Liver (tissue), 9 donors: ENCODE data around the gene TAP1. TPM values are rescaled to one million over a fixed set of nuclear protein-coding genes. Genes with fewer than 3 reads are reported as not detected.

Experiments
- DNase-seq: peaks from one replicate; pipeline ENCODE4 v3.0.0-alpha.2; 2017; ENCODE audit warnings: low spot score
- H3K27ac ChIP-seq, 2 donors: one replicate each; pipeline ENCODE4 v1.7.0; 2013; ENCODE audit warnings: inconsistent platforms in 2 of 2, low read length in 2 of 2, control low read depth in 1 of 2, low read depth in 1 of 2, mild to moderate bottlenecking in 1 of 2
- H3K27me3 ChIP-seq, 4 donors: one replicate each; pipeline versions ENCODE4 v1.6.1 to v1.7.0; 2013; ENCODE audit warnings: low read length in 3 of 4, inconsistent platforms in 1 of 4, mild to moderate bottlenecking in 1 of 4, moderate library complexity in 1 of 4; ENCODE audit not compliant: control insufficient read depth in 4 of 4, insufficient read depth in 4 of 4
- H3K36me3 ChIP-seq, 4 donors: one replicate each; pipeline versions ENCODE4 v1.6.1 to v1.7.0; 2013; ENCODE audit warnings: low read length in 3 of 4, mild to moderate bottlenecking in 3 of 4, low read depth in 1 of 4, moderate library complexity in 1 of 4; ENCODE audit not compliant: control insufficient read depth in 4 of 4, insufficient read depth in 3 of 4
- H3K4me1 ChIP-seq, 4 donors: one replicate each; pipeline versions ENCODE4 v1.6.1 to v1.7.0; 2013; ENCODE audit warnings: low read length in 3 of 4, mild to moderate bottlenecking in 3 of 4, moderate library complexity in 1 of 4; ENCODE audit not compliant: control insufficient read depth in 4 of 4, insufficient read depth in 4 of 4
- H3K4me3 ChIP-seq, 3 donors: one replicate each; pipeline versions ENCODE4 v1.6.1 to v1.7.0; 2013; ENCODE audit warnings: low read length in 3 of 3, control low read depth in 1 of 3, low read depth in 1 of 3, mild to moderate bottlenecking in 1 of 3
- H3K9ac ChIP-seq, 2 donors: one replicate each; pipeline ENCODE4 v1.7.0; 2013; ENCODE audit warnings: low read length in 2 of 2, mild to moderate bottlenecking in 2 of 2, moderate library complexity in 2 of 2, control low read depth in 1 of 2, low read depth in 1 of 2
- H3K9me3 ChIP-seq, 4 donors: one replicate each; pipeline versions ENCODE4 v1.6.1 to v1.7.0; 2013; ENCODE audit warnings: low read length in 3 of 4; ENCODE audit not compliant: control insufficient read depth in 4 of 4
- EGR1 ChIP-seq, 2 donors: IDR thresholded peaks; 2 replicates each; pipeline ENCODE4 v1.6.1; 2016 to 2018; ENCODE audit warnings: antibody characterized with exemption in 2 of 2, low read depth in 2 of 2
- FOXA2 ChIP-seq: IDR thresholded peaks from 2 replicates; pipeline ENCODE4 v1.6.1; 2016; ENCODE audit warnings: antibody characterized with exemption
- GABPA ChIP-seq, 2 donors: IDR thresholded peaks in 1 of 2; conservative IDR thresholded peaks in 1 of 2; 2 replicates each; pipeline ENCODE4 v1.6.1; 2016; ENCODE audit warnings: antibody characterized with exemption in 2 of 2, mild to moderate bottlenecking in 1 of 2, moderate library complexity in 1 of 2
- HNF4A ChIP-seq, 2 donors: conservative IDR thresholded peaks; 2 replicates each; pipeline ENCODE4 v1.6.1; 2016; ENCODE audit warnings: antibody characterized with exemption in 2 of 2, mild to moderate bottlenecking in 2 of 2
- HNF4G ChIP-seq: IDR thresholded peaks from 2 replicates; pipeline ENCODE4 v1.6.1; 2016; ENCODE audit warnings: antibody characterized with exemption
- JUND ChIP-seq, 2 donors: IDR thresholded peaks; 2 replicates each; pipeline ENCODE4 v1.6.1; 2016; ENCODE audit warnings: antibody characterized with exemption in 2 of 2
- NR2F2 ChIP-seq: IDR thresholded peaks from 2 replicates; pipeline ENCODE4 v1.6.1; 2016; ENCODE audit warnings: antibody characterized with exemption
- RAD21 ChIP-seq, 2 donors: IDR thresholded peaks; 2 replicates each; pipeline ENCODE4 v1.6.1; 2016; ENCODE audit warnings: antibody characterized with exemption in 2 of 2, mild to moderate bottlenecking in 2 of 2
- RXRA ChIP-seq, 2 donors: IDR thresholded peaks; 2 replicates each; pipeline ENCODE4 v1.6.1; 2017 to 2018; ENCODE audit warnings: antibody characterized with exemption in 2 of 2, mild to moderate bottlenecking in 1 of 2
- SP1 ChIP-seq: IDR thresholded peaks from 2 replicates; pipeline ENCODE4 v1.6.1; 2018; ENCODE audit warnings: antibody characterized with exemption, mild to moderate bottlenecking
- TAF1 ChIP-seq: conservative IDR thresholded peaks from 2 replicates; pipeline ENCODE4 v1.6.1; 2016; ENCODE audit warnings: antibody characterized with exemption, mild to moderate bottlenecking
- WGBS: extraction: QIAGEN DNeasy Blood & Tissue Kit; methylation state at CpG from one replicate; pipeline ENCODE4 v1.1.7; 2013; 5-methylcytosine and 5-hydroxymethylcytosine counted together
- polyA plus RNA-seq, 2 donors: library from polyadenylated mRNA; stranded (reverse) in 1 of 2; unstranded in 1 of 2; fragments of 200-250 nt in 1 of 2; fragments of >200 nt in 1 of 2; fragmentation: Nextera tagmentation in 1 of 2; extraction: Ambion mirVana in 1 of 2; gene quantifications; one replicate each; pipeline versions ENCODE4 v1.2.1 to v1.2.3, GENCODE V29; 2013 to 2015
- total RNA-seq, 2 donors: library from RNA; depleted of rRNA; stranded (reverse); fragments of >200 nt; gene quantifications; one replicate each; pipeline ENCODE4 v1.2.3, GENCODE V29; 2014
- TF ChIP-seq, protein P1 (sequence below): IDR thresholded peaks from 2 replicates; pipeline ENCODE4 v1.6.1; 2016; ENCODE audit warnings: antibody characterized with exemption
- TF ChIP-seq, protein P2 (sequence below): IDR thresholded peaks from 2 replicates; pipeline ENCODE4 v1.6.1; 2016; ENCODE audit warnings: antibody characterized with exemption
- TF ChIP-seq, protein P3 (sequence below): IDR thresholded peaks from 2 replicates; pipeline ENCODE4 v1.6.1; 2016; ENCODE audit warnings: antibody characterized with exemption, mild to moderate bottlenecking
- TF ChIP-seq, protein P4 (sequence below): IDR thresholded peaks from 2 replicates; pipeline ENCODE4 v1.6.1; 2016; ENCODE audit warnings: antibody characterized with exemption
- TF ChIP-seq, protein P5 (sequence below): fragments of 150-350 bp; IDR thresholded peaks from 2 replicates; pipeline ENCODE4 v1.5.1; 2017; ENCODE audit warnings: improper control_type of control experiment, low read depth, low read length; ENCODE audit not compliant: missing input control
- donor health status: healthy.
- donor health status: healthy.
- donor health status: healthy.
- donor health status: healthy.
- donor health status: healthy.

Gene TAP1
- total and polyA plus RNA-seq, 4 donors: 9.8 to 18.2 (median 12.3) TPM

DNA sequence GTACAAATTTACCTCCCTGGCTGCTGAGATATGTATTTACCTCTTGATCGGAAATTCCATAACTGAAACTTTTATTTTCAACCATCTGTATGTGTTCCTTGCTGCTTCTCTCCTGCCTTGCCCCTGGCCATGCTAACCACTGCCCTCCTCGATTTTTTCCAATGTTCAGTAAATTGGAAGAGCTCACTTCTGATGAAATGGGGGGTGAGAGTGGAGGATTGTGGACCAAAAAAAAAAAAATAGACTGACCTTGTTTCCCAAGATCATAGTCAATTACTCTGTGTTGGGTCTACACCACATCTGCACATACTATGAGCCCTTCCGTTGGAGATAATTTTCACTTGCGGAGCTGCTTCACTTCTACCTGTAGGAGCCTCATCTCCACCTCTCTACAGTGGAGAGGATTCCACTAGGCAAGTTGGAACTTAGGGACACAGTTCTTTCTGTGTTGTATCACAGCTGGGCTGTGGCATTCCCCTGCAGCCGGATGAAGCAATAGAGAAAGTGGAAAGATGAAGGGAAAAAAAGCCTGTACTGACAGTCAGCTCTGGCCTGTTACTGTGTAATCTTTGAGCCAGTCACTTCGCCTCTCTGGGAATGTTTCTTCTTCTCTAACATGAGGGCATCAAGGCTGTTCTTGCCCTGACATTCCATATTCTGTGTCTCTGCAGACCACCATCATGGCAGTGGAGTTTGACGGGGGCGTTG lies 2.1 kb upstream of the TAP1 start:
- 80% methylated on average over 8 of the region's 8 CpGs for WGBS
- H3K9ac ChIP-seq: no peak overlapping the region
- H3K27ac ChIP-seq: no peak overlapping the region
- no peaks in the 10 kb centered on the region for H3K9me3 ChIP-seq
- no peak overlapping the region for H3K4me3 ChIP-seq
- peaks cover 6 to 21% (median 14%) of the 10 kb centered on the region in 4 donors for H3K4me1 ChIP-seq
- no peak for DNase-seq
- H3K27me3 ChIP-seq: no peaks in the 10 kb centered on the region
- TF ChIP-seq JUND (IDR thresholded peaks at IDR 0.05) (no peak), HNF4G (no peak), HNF4A (conservative IDR thresholded peaks at IDR 0.05) (no peak), RAD21 (IDR thresholded peaks at IDR 0.05) (no peak), SP1 (no peak), RXRA (IDR thresholded peaks at IDR 0.05) (no peak), TAF1 (no peak), FOXA2 (no peak), EGR1 (IDR thresholded peaks at IDR 0.05; ENCODE audit: low read depth in 2 of 2) (no peak), NR2F2 (no peak), GABPA (IDR thresholded peaks at IDR 0.05 in 1 of 2, conservative IDR thresholded peaks at IDR 0.05 in 1 of 2) (no peak)
- TF ChIP-seq, protein P1, sequence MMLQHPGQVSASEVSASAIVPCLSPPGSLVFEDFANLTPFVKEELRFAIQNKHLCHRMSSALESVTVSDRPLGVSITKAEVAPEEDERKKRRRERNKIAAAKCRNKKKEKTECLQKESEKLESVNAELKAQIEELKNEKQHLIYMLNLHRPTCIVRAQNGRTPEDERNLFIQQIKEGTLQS: no peak
- TF ChIP-seq, protein P2, sequence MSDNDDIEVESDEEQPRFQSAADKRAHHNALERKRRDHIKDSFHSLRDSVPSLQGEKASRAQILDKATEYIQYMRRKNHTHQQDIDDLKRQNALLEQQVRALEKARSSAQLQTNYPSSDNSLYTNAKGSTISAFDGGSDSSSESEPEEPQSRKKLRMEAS: no peak
- TF ChIP-seq, protein P3, sequence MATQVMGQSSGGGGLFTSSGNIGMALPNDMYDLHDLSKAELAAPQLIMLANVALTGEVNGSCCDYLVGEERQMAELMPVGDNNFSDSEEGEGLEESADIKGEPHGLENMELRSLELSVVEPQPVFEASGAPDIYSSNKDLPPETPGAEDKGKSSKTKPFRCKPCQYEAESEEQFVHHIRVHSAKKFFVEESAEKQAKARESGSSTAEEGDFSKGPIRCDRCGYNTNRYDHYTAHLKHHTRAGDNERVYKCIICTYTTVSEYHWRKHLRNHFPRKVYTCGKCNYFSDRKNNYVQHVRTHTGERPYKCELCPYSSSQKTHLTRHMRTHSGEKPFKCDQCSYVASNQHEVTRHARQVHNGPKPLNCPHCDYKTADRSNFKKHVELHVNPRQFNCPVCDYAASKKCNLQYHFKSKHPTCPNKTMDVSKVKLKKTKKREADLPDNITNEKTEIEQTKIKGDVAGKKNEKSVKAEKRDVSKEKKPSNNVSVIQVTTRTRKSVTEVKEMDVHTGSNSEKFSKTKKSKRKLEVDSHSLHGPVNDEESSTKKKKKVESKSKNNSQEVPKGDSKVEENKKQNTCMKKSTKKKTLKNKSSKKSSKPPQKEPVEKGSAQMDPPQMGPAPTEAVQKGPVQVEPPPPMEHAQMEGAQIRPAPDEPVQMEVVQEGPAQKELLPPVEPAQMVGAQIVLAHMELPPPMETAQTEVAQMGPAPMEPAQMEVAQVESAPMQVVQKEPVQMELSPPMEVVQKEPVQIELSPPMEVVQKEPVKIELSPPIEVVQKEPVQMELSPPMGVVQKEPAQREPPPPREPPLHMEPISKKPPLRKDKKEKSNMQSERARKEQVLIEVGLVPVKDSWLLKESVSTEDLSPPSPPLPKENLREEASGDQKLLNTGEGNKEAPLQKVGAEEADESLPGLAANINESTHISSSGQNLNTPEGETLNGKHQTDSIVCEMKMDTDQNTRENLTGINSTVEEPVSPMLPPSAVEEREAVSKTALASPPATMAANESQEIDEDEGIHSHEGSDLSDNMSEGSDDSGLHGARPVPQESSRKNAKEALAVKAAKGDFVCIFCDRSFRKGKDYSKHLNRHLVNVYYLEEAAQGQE: no peak
- TF ChIP-seq, protein P4, sequence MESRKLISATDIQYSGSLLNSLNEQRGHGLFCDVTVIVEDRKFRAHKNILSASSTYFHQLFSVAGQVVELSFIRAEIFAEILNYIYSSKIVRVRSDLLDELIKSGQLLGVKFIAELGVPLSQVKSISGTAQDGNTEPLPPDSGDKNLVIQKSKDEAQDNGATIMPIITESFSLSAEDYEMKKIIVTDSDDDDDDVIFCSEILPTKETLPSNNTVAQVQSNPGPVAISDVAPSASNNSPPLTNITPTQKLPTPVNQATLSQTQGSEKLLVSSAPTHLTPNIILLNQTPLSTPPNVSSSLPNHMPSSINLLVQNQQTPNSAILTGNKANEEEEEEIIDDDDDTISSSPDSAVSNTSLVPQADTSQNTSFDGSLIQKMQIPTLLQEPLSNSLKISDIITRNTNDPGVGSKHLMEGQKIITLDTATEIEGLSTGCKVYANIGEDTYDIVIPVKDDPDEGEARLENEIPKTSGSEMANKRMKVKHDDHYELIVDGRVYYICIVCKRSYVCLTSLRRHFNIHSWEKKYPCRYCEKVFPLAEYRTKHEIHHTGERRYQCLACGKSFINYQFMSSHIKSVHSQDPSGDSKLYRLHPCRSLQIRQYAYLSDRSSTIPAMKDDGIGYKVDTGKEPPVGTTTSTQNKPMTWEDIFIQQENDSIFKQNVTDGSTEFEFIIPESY: no peak
- TF ChIP-seq, protein P5, sequence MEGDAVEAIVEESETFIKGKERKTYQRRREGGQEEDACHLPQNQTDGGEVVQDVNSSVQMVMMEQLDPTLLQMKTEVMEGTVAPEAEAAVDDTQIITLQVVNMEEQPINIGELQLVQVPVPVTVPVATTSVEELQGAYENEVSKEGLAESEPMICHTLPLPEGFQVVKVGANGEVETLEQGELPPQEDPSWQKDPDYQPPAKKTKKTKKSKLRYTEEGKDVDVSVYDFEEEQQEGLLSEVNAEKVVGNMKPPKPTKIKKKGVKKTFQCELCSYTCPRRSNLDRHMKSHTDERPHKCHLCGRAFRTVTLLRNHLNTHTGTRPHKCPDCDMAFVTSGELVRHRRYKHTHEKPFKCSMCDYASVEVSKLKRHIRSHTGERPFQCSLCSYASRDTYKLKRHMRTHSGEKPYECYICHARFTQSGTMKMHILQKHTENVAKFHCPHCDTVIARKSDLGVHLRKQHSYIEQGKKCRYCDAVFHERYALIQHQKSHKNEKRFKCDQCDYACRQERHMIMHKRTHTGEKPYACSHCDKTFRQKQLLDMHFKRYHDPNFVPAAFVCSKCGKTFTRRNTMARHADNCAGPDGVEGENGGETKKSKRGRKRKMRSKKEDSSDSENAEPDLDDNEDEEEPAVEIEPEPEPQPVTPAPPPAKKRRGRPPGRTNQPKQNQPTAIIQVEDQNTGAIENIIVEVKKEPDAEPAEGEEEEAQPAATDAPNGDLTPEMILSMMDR: no peak
- peaks cover 0 to 30% (median 27%) of the 10 kb centered on the region in 4 donors for H3K36me3 ChIP-seq
